Chondrocyte (in vitro differentiated cells): ENCODE data around the gene NDUFA7. TPM values are rescaled to one million over a fixed set of nuclear protein-coding genes. Genes with fewer than 3 reads are reported as not detected.

ENCODE experiments used
- DNase-seq: peaks from one replicate; pipeline ENCODE4 v3.0.0; 2021; ENCODE audit warnings: mixed read lengths, low spot score
- H3K27ac Mint-ChIP-seq: one replicate; pipeline ENCODE4 v1.8.0; 2021; ENCODE audit warnings: mild to moderate bottlenecking, moderate library complexity, mixed read lengths; ENCODE audit not compliant: unreplicated experiment
- H3K27me3 Mint-ChIP-seq: 2 replicates; pipeline ENCODE4 v1.8.0; 2021; ENCODE audit warnings: low read depth, mixed read lengths
- H3K36me3 Mint-ChIP-seq: 2 replicates; pipeline ENCODE4 v1.8.0; 2021; ENCODE audit warnings: low read depth, mixed read lengths
- H3K4me1 Mint-ChIP-seq: 2 replicates; pipeline ENCODE4 v1.8.0; 2021; ENCODE audit warnings: low read depth, mild to moderate bottlenecking, mixed read lengths
- H3K4me3 Mint-ChIP-seq: one replicate; pipeline ENCODE4 v1.8.0; 2021; ENCODE audit warnings: mild to moderate bottlenecking, moderate library complexity, mixed read lengths; ENCODE audit not compliant: unreplicated experiment
- H3K9me3 Mint-ChIP-seq: 2 replicates; pipeline ENCODE4 v1.8.0; 2021; ENCODE audit warnings: low read depth, mixed read lengths
- total RNA-seq: library from RNA; stranded (reverse); gene quantifications from 3 replicates; pipeline ENCODE4 v1.2.1, GENCODE V29; 2021
- TF ChIP-seq, protein P1 (sequence below): fragments of 200-600 bp; sonication (generic); IDR thresholded peaks from 2 replicates; pipeline ENCODE4 v1.5.0; 2021; ENCODE audit warnings: antibody characterized with exemption, mild to moderate bottlenecking, moderate library complexity

The NDUFA7 gene
- total RNA-seq, 1 donor from 2014 or later: 26.6 TPM

DNA sequence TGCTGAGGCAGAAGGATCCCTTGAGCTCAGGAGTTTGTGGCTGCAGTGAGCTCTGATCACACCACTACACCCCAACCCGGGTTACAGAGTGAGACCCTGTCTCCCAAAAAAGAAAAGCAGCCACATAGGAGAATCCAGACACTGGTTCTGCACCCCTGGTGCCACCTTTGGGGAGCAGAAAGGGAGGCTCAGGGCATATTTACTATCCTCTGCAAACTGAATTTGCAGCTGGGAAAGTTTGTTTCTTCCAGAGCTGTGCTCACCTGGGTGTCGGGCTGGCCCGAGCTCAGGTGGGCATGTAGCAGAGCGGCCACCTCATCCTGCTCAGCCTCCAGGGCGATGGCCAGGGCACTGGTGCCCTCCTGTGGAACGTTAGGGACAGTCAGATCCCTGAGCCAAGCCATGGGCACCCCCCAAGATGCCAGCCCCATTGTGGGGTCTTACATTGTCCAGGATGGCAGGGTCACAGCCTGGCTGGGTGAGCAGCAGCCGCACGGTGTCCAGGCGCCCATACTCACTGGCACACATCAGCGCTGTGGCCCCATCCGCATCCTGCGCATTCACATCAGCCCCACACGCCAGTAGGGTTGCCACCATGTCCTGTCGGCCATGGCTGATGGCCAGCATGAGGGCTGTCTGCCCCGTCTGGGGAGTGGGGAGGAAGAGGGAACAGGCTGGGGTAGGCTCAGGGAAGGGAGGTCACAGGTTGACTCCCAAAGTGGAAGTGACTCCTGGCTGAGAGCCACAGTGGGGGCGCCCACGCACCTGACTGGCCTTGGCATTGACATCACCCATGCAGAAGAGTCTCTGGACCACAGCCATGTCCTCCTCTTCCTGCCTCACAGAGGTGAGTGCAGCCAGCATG is 3.2 kb upstream of the NDUFA7 start:
- no peak for DNase-seq
- Mint-ChIP-seq H3K4me3 (no peak overlapping the region), H3K36me3 (peaks cover 15% of the 10 kb centered on the region), H3K27ac (no peak overlapping the region), H3K27me3 (no peaks in the 10 kb centered on the region), H3K4me1 (peaks cover 28% of the 10 kb centered on the region), H3K9me3 (peaks cover 5% of the 10 kb centered on the region)
- TF ChIP-seq, protein P1, sequence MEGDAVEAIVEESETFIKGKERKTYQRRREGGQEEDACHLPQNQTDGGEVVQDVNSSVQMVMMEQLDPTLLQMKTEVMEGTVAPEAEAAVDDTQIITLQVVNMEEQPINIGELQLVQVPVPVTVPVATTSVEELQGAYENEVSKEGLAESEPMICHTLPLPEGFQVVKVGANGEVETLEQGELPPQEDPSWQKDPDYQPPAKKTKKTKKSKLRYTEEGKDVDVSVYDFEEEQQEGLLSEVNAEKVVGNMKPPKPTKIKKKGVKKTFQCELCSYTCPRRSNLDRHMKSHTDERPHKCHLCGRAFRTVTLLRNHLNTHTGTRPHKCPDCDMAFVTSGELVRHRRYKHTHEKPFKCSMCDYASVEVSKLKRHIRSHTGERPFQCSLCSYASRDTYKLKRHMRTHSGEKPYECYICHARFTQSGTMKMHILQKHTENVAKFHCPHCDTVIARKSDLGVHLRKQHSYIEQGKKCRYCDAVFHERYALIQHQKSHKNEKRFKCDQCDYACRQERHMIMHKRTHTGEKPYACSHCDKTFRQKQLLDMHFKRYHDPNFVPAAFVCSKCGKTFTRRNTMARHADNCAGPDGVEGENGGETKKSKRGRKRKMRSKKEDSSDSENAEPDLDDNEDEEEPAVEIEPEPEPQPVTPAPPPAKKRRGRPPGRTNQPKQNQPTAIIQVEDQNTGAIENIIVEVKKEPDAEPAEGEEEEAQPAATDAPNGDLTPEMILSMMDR: peak; percentile 13

DNA sequence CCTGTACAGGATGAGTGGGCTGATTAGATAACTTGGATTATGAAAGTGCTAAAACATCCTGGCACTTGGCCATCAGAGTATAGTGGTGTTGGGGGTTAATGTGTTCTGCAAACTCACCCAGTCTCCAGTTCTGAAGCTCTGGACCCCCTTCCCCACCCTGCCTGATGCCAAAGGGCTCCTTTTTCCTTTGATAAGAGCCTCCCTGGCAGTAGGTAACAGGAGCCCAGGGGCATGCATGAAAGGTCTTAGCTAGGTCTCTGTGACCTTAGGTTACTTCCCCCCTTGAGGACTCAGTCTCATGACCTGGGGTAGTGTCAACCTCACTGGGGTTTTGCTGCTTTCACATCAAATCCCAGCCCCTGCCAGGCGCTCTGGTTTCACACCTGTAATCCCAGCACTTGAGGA is 2.6 kb upstream of the NDUFA7 start:
- no peaks in the 10 kb centered on the region for H3K27me3 Mint-ChIP-seq
- no peak overlapping the region for H3K4me3 Mint-ChIP-seq
- peaks cover 5% of the 10 kb centered on the region for H3K9me3 Mint-ChIP-seq
- DNase-seq: no peak
- peaks cover 28% of the 10 kb centered on the region for H3K4me1 Mint-ChIP-seq
- TF ChIP-seq, protein P1: no peak
- H3K36me3 Mint-ChIP-seq: peaks cover 15% of the 10 kb centered on the region
- H3K27ac Mint-ChIP-seq: no peak overlapping the region

GRCh38 chr19:8322638-8322997 is 1.4 kb upstream of the NDUFA7 start:
- TF ChIP-seq, protein P1: no peak
- H3K27me3 Mint-ChIP-seq: no peaks in the 10 kb centered on the region
- peaks cover 15% of the 10 kb centered on the region for H3K36me3 Mint-ChIP-seq
- no peak for DNase-seq
- H3K9me3 Mint-ChIP-seq: peaks cover 5% of the 10 kb centered on the region
- no peak overlapping the region for H3K27ac Mint-ChIP-seq
- peak overlapping the region; percentile 99 for H3K4me3 Mint-ChIP-seq
- peaks cover 28% of the 10 kb centered on the region for H3K4me1 Mint-ChIP-seq

GRCh38 chr19:8321986-8322637 is 937 bp upstream of the NDUFA7 start:
- Mint-ChIP-seq H3K9me3 (peaks cover 5% of the 10 kb centered on the region), H3K36me3 (peaks cover 15% of the 10 kb centered on the region), H3K27ac (peak overlapping the region; percentile 98), H3K27me3 (no peaks in the 10 kb centered on the region), H3K4me3 (peak overlapping the region; percentile 99), H3K4me1 (peaks cover 28% of the 10 kb centered on the region)
- TF ChIP-seq, protein P1: no peak
- DNase-seq: no peak

DNA sequence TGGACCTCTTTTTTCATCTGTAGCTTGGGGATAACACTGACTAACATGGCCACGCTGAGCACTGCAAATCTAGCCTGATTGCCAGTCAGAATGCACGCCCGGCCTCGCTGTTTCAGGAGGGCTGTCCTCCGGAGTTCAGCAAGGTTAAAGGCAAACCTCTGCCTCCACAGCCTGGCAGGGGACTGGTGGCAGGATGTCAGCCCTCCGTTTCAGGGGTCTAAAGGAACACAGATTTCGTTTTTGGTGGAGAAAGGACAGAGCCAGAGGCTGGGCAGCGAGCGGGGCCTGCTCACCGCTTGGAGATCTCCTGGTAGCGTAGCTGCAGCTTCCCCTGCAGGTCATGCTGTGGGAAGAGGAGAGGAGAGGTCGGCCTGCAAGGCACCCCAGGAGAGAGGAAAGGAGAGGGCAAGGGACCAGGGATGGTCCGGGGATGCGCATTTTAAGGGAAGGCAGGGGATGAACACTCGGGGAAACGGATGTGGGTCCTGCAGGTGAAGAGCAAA is 560 bp downstream of the NDUFA7 start:
- Mint-ChIP-seq H3K36me3 (peaks cover 11% of the 10 kb centered on the region), H3K9me3 (no peaks in the 10 kb centered on the region), H3K4me3 (peak overlapping the region; percentile 99), H3K4me1 (peaks cover 28% of the 10 kb centered on the region), H3K27me3 (no peaks in the 10 kb centered on the region), H3K27ac (peak overlapping the region; percentile 98)
- DNase-seq: no peak
- TF ChIP-seq, protein P1: no peak
